ENCODE results near the gene NCAM1. TPM values are rescaled to one million over a fixed set of nuclear protein-coding genes. Genes with fewer than 3 reads are reported as not detected.

NCAM1 gene
- total and polyA plus RNA-seq, 7 donors = 0.46 to 124 (median 64.2) TPM

DNA sequence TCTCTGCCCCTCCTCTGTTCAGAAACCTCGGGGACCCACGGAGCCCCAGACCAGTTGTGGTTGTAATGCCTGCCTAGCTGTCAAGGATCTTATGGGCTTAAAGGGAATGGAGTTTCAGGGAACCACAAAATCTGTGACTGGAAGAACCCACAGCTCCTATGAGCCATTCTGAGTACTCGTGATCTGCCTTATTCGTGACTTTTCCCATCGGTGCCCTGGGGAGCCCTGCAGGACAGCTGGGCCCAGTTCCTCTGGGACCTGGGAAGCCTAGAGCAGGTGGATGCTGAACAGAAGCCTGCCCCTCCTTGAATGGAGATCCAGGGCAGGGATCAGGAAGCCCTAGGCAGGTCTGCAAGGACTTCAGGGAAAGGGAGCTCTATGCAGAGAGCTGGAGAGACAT lies 311.1 kb downstream of the NCAM1 start:
- no peak overlapping the region for H3K27ac ChIP-seq
- TF ChIP-seq POLR2A (IDR thresholded peaks at IDR 0.05) (no peak), POLR2AphosphoS5 (IDR thresholded peaks at IDR 0.05) (no peak), EP300 (IDR thresholded peaks at IDR 0.05) (no peak)
- TF ChIP-seq, protein P1, sequence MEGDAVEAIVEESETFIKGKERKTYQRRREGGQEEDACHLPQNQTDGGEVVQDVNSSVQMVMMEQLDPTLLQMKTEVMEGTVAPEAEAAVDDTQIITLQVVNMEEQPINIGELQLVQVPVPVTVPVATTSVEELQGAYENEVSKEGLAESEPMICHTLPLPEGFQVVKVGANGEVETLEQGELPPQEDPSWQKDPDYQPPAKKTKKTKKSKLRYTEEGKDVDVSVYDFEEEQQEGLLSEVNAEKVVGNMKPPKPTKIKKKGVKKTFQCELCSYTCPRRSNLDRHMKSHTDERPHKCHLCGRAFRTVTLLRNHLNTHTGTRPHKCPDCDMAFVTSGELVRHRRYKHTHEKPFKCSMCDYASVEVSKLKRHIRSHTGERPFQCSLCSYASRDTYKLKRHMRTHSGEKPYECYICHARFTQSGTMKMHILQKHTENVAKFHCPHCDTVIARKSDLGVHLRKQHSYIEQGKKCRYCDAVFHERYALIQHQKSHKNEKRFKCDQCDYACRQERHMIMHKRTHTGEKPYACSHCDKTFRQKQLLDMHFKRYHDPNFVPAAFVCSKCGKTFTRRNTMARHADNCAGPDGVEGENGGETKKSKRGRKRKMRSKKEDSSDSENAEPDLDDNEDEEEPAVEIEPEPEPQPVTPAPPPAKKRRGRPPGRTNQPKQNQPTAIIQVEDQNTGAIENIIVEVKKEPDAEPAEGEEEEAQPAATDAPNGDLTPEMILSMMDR (IDR thresholded peaks at IDR 0.05) = no peak
- H3K27me3 ChIP-seq = no peaks in the 10 kb centered on the region
- intact Hi-C loops (cut with DNase I) = no loop called here
- H3K36me3 ChIP-seq = no peaks in the 10 kb centered on the region
- H3K4me1 ChIP-seq = no peaks in the 10 kb centered on the region
- no peaks in the 10 kb centered on the region for H3K9me3 ChIP-seq
- no peak overlapping the region for H3K4me3 ChIP-seq
- DNase-seq = no peak
- WGBS, 2 donors = 67 to 69% methylated on average over 5 of the region's 5 CpGs

DNA sequence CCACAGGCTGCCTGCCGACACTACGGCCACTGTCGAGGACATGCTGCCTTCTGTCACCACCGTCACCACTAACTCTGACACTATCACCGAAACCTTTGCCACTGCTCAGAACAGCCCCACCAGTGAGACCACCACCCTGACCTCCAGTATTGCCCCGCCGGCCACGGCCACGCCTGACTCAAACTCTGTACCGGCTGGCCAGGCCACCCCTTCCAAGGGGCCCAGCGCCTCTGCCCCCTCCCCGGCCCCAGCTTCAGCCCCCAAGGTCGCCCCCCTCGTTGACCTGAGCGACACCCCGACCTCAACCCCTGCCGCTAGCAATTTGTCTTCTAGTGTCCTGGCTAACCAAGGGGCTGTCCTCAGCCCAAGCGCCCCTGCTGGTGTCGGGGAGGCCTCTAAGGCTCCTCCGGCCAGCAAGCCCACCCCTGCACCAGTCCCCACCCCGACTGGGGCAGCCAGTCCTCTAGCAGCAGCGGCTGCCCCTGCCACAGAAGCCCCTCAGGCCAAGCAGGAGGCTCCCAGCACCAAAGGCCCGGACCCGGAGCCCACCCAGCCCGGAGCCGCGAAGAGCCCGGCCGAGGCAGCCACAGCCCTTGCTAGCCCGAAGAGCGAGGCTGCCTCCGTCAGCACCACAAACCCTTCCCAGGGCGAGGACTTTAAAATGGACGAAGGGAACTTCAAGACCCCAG lies 311.9 kb downstream of the NCAM1 start:
- no peak overlapping the region for H3K4me3 ChIP-seq
- intact Hi-C loops (cut with DNase I) = no loop called here
- no peak overlapping the region for H3K27ac ChIP-seq
- H3K4me1 ChIP-seq = no peaks in the 10 kb centered on the region
- no peak for DNase-seq
- H3K36me3 ChIP-seq = no peaks in the 10 kb centered on the region
- no peaks in the 10 kb centered on the region for H3K27me3 ChIP-seq
- TF ChIP-seq EP300 (IDR thresholded peaks at IDR 0.05) (no peak), POLR2A (IDR thresholded peaks at IDR 0.05) (no peak), POLR2AphosphoS5 (IDR thresholded peaks at IDR 0.05) (no peak)
- WGBS, 2 donors = 87 to 90% methylated on average over 34 of the region's 34 CpGs
- no peaks in the 10 kb centered on the region for H3K9me3 ChIP-seq

DNA sequence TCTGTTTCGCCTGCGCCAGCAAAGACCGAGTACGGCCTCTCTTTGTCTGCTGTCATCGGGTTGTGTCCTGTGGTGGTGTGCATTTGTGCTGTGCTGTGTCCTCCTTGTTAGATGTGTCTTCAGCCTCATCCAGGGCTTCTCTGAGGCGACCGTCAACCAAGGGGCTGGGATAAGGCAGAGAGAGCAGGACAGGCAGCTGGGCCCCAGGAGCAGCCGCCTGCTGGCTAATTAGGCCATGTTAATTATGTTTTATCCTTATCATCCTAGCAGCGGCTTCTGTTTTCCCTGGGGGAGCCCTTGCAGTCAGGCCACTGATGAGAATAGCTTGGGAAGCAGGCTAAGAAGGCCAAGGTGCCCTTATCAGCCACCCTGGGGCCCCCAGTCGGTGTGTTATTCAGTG lies 312.5 kb downstream of the NCAM1 start:
- DNase-seq = no peak
- no peak overlapping the region for H3K4me3 ChIP-seq
- no peaks in the 10 kb centered on the region for H3K4me1 ChIP-seq
- H3K36me3 ChIP-seq = no peaks in the 10 kb centered on the region
- WGBS, 2 donors = 90 to 91% methylated on average over 10 of the region's 10 CpGs
- no peaks in the 10 kb centered on the region for H3K9me3 ChIP-seq
- H3K27ac ChIP-seq = no peak overlapping the region
- H3K27me3 ChIP-seq = no peaks in the 10 kb centered on the region
- intact Hi-C loops (cut with DNase I) = no loop called here
- TF ChIP-seq, protein P1 (IDR thresholded peaks at IDR 0.05) = no peak
- no peak for TF ChIP-seq EP300 (IDR thresholded peaks at IDR 0.05)

DNA sequence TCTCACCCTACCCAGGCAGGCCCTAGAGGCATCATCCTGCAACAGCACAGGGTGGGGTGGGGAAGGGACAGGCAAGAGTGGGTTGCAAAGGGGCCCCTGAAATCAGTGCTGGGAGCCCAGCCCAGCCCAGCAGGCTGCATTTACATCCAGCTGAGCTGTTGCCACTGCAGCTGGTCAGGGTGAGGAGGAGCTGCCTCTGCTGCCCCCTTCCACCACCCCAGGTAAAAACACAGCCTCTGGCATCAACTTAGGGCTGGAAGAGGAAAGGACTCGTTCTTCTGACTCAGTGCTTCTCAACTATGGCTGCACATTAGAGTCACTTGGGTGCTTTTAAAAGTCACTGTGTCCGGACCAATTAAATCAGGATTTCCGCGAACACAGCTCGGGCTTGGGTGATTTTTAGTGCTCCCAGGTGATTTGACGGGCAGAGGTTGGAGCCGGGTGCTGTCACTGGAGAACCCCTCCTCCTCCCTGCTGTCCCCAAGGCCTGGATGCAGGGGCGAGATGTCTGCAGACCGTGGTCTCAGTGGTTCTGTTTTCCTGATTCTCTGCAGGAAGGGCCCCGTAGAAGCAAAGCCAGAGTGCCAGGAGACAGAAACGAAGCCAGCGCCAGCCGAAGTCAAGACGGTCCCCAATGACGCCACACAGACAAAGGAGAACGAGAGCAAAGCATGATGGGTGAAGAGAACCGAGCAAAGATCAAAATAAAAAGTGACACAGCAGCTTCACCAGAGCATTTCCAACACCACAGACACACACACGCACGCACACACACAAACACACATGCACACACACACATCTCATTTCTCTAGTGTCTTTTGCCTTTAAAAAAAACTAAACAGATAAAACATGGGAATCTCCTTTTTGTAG lies 313.7 kb downstream of the NCAM1 start:
- 78 to 83% methylated on average over 19 of the region's 19 CpGs for WGBS, 2 donors
- Histone ChIP-seq H3K9me3 (no peaks in the 10 kb centered on the region), H3K4me3 (no peak overlapping the region), H3K36me3 (no peaks in the 10 kb centered on the region), H3K4me1 (no peaks in the 10 kb centered on the region), H3K27me3 (no peaks in the 10 kb centered on the region), H3K27ac (no peak overlapping the region)
- no peak for DNase-seq
- TF ChIP-seq EP300 (IDR thresholded peaks at IDR 0.05) = no peak
- TF ChIP-seq, protein P1 (IDR thresholded peaks at IDR 0.05) = no peak
- intact Hi-C loops (cut with DNase I) = no loop called here

DNA sequence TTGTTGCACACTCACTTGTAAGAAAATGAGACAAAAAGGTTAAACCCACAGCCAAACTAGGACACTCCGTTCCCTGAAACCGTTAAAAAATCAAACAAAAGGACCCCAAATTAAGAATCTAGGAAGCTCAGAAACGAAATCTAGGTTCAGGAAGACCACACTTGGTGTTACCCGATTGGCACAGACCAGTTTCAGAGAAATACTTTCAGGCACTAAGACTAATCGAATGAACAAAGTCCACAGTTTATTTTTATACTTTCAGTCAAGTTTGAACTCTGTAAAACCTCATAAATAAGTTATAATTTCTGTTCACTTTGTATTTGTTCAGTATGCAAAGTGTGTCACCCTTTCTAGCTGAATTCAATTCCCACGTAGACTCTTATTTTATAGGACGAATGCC lies 314.4 kb downstream of the NCAM1 start:
- H3K27me3 ChIP-seq = no peaks in the 10 kb centered on the region
- no peak for DNase-seq
- no peak overlapping the region for H3K27ac ChIP-seq
- intact Hi-C loops (cut with DNase I) = no loop called here
- H3K9me3 ChIP-seq = no peaks in the 10 kb centered on the region
- no peak overlapping the region for H3K4me3 ChIP-seq
- 69 to 80% methylated on average over 7 of the region's 7 CpGs for WGBS, 2 donors
- no peaks in the 10 kb centered on the region for H3K36me3 ChIP-seq
- H3K4me1 ChIP-seq = no peaks in the 10 kb centered on the region
- TF ChIP-seq EP300 (IDR thresholded peaks at IDR 0.05) = no peak
- no peak for TF ChIP-seq POLR2AphosphoS5 (IDR thresholded peaks at IDR 0.05)
- TF ChIP-seq, protein P1 (IDR thresholded peaks at IDR 0.05) = no peak
- TF ChIP-seq POLR2A (IDR thresholded peaks at IDR 0.05) = no peak

Measured in sigmoid colon (tissue), 7 donors.